ENCODE data around the gene CRIP1.

CRIP1 gene

GRCh38 chr14:105480807-105481801 lies 5.6 kb upstream of the CRIP1 start:
- peak; percentile 86 for DNase-seq (ENCODE audit: low read depth)

GRCh38 chr14:105481886-105482457 lies 4.7 kb upstream of the CRIP1 start:
- DNase-seq (ENCODE audit: low read depth) = peak; percentile 85

DNA sequence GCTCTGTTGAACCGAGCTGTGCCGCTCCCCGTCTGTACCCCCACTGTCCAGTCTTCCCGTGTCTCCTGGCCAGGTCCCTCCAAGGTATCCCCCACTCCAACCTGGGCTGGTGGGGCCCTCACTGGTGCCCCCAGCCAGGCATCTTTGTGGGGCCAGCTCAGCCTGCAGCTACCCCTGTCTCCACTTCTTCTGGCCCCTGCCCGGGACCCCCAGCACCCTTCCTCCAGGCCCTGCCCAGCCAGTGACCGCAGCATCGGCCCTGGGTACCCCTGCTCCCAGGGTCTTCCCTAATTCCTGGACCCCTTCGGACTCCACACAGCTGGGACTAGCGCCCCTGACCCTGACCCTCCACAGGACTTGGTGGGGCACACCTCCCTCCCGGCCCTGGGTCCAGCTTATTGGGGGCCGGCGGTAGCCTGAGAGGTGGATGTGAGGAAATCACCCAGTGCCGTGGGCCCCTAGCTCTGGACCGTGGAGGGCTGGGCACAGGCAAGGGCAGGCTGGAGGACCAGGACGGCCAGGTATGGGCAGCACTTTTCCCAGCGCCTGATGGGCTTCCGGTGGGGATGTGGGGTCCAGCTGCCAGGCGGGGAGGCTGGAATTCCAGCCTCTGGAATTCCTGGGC lies 4.1 kb upstream of the CRIP1 start:
- DNase-seq (ENCODE audit: low read depth) = no peak

DNA sequence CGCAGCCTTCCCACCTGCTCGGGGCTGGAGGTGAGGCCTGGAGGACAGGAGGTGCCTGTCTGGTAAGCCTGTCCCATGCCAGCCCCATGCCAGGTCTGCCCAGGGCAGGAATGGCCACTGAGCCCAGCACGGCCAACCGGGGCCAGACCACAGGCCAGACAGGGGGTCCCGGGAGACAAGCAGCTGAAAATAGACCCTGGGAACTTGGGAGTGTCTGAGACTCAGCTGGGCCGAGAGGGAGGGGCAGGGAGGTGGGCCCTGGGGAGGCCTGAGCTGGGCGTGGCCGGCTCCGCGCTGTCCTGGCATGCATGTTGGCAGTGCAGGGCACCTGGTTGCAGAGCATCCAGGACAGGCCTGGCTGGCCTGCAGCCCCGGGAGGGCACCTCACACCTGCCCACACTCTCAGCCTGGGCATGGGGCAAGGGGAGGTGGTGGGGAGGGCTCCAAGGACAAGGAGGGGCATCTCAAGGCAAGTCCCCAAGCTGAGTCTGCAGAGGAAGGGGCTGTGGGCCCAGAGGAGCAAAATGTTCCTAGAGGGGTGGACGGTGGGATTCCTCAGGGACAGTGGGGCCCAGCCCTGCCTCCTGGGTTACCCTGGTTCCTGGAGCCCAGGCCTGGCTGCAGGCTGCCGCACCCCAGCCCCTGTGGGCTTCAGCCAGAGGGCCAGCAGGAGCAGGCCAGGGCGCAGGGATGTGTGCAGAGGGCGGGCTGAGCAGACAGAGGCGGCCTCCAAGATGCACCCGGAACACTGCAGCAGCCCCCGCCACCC lies 3.2 kb upstream of the CRIP1 start:
- no peak for DNase-seq (ENCODE audit: low read depth)

- DNase-seq (ENCODE audit: low read depth) = no peak
These were observed 2.4 kb upstream of the CRIP1 start for GRCh38 chr14:105484069-105484996.

DNA sequence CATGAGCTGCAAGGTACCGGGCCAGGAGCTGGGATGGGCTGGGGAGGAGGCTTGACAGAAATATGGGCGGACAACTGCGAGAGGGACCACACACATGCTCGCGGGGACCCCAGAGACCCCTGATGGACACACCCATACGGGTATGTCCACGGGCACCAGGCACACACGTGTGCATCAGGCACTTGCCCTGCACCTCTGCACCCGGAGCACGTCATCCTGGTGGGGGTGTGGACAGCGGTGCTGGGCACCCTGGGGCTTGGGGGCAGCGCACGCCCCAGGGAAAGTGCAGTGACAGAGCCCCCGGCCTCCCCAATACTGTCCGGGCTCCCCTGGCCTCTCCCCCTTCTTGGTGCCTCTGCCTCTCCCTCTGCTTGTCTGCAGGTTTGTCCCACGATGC lies 1.7 kb upstream of the CRIP1 start:
- DNase-seq (ENCODE audit: low read depth) = no peak

GRCh38 chr14:105485739-105486162 lies 935 bp upstream of the CRIP1 start:
- DNase-seq (ENCODE audit: low read depth) = no peak

- DNase-seq (ENCODE audit: low read depth) = no peak
These were observed 325 bp downstream of the CRIP1 start for GRCh38 chr14:105486974-105487448.

- DNase-seq (ENCODE audit: low read depth) = peak; percentile 47
These were observed 831 bp downstream of the CRIP1 start for GRCh38 chr14:105487449-105487985.

GRCh38 chr14:105487986-105488777 lies 1.5 kb downstream of the CRIP1 start:
- no peak for DNase-seq (ENCODE audit: low read depth)

DNA sequence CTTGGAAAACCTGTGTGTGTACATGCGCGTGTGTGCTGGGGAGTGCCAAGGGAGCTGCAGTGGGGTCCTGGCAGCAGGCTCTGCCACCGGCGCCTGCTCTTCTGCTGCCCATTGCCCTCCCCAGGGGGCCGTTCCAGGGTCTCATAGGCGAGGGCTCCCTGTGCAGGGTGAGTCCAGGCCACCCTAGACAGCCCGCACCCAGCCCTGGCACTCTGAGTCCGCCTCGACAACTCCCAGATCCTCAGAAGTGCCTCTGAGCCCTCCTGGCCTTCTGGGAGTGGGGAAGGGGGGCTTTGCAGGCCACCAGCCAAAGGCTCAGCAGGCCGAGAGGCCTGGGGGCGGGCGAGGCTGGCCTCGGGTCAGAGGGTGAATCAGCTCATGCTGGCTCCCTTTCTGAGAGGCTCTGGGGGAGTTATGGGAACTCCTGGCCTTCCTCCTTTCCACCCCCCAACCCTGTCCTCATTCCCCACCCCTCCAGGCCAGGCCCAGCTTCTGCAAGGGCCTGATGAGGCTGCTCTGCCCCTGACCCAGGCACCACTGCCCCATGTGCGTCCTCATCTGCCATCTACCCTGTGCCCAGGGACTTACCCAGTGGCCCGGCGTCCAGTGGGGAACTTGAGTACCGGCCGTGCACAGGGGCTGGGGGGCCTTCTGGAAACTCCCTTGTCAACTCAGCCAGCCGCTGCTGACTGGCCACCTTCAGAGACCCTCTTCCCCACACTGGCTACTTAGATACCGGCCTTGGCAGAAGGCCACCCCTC lies 2.3 kb downstream of the CRIP1 start:
- no peak for DNase-seq (ENCODE audit: low read depth)

- peak; percentile 82 for DNase-seq (ENCODE audit: low read depth)
These were observed 3.0 kb downstream of the CRIP1 start for GRCh38 chr14:105489542-105490266.

DNA sequence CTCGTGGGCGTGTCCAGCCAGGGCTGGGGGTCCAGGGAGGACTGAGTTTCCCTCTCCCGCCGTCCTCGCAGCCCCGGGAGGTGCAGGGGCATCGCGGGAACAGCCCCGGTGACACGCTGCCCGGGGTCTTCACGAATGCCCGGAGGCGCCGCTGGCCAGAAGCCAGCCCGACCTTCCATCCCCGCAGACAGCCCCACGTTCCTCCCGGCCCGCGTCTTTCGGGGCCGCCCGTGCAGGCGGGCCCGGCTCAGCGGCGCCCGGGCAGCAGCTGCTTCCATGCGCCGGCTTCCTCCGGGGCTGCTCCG lies 3.5 kb downstream of the CRIP1 start:
- no peak for DNase-seq (ENCODE audit: low read depth)

DNA sequence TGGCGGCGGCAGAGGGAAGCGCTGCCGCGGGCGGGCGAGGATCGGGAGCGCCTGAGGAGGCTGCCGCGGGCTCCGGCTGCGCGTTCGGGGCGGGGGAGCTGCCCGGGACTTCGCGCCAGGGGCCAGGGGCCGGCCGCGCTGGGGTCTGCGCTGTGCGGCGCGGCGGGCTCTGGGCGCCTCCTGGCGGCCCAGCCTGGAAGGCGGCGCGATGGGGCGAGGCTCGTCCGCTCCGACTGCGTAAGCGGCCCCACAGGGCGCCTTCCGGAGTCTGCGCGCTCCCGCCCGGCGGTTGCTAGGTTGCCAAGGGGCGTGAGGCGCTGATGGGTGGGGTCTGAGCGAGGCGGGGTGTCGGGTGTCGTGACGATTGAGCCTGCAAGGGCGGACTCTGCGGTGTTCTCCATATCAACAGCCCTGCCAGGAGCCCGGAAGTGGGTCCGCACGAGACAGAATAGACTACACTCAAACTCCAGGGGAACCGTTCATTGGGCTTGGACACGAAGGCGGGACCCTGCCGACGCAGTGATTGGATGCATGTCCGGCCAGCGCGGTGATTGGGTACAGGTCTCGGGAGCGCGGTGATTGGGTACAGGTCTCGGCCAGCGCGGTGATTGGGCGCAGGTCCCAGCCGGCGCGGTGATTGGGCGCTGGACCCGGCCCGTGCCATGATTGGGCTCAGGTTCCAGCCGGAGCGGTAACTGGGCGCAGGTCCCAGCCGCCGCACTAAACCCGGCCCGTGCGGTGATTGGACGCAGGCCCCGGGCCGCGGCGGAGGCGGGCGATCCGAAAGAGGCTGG lies 4.1 kb downstream of the CRIP1 start, which contains the start of gene TEDC1:
TEDC1 (plus strand) TSS at position 675 of the 794 bp plus-strand sequence. CDS start 130 bp downstream, outside the sequence.
- peak; percentile 98 for DNase-seq (ENCODE audit: low read depth)

GRCh38 chr14:105491366-105491973 lies 4.8 kb downstream of the CRIP1 start:
- peak; percentile 76 for DNase-seq (ENCODE audit: low read depth)

DNA sequence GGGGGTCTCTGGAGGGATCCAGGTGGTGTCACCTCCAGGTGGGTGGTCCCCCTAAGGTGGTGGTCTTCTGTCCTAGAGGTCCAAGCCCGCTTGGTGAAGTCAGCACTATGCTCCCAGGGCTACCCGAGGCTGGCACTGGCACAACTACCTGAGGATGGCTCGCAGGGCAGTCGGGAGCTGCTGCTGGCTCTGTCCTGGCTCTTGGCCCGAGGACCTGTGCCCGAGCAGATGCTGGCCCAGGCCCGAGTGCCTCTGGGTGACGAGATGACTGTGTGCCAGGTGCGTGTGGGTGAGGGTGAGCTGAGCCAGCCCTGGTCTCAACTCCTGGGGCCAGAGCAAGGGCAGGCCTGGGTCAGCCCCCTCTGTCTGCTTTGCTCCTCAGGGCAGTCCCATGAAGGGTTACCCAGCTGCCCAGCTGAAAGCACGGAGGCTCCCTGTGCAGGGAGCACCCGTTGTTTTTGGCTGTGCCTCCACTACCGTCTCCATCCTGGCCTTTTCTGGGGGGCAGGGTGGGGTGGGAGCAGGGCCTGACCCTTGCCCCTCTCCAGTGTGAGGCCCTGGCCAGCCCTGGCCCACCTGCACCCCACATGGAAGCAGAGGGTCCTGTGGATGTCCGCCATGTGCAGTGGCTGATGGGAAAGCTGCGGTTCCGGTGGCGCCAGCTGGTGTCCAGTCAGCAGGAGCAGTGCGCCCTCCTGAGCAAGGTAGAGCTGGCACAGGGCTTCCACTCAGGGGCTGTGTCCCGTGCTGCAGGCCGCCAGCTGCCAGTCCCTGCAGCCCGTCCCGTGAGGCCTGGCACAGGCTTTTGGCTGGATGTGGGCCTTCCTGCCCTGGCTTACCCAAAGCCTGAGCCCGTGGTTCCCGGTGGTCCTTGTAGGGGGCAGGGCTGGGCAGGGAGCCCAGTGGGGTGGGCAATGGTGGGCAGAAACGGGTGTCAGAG lies 5.6 kb downstream of the CRIP1 start:
- DNase-seq (ENCODE audit: low read depth) = no peak
